ENCODE data around the gene RPS8.

Gene RPS8

GRCh38 chr1:44805311-44806024 is 30.1 kb downstream of the RPS8 start:
- TF ChIP-seq CTCF (IDR thresholded peaks at IDR 0.05) = no peak

- no peak for TF ChIP-seq CTCF (IDR thresholded peaks at IDR 0.05)
Measured at GRCh38 chr1:44806025-44806703, 30.8 kb downstream of the RPS8 start.

GRCh38 chr1:44806704-44807363 is 31.5 kb downstream of the RPS8 start, which contains the start of gene DYNLT4:
DYNLT4 (minus strand) TSS chr1:44807351; CDS start chr1:44806668, 683 bp downstream.
- TF ChIP-seq CTCF (IDR thresholded peaks at IDR 0.05) = no peak

GRCh38 chr1:44807364-44808062 is 32.2 kb downstream of the RPS8 start:
- TF ChIP-seq CTCF (IDR thresholded peaks at IDR 0.05) = no peak

GRCh38 chr1:44808063-44808937 is 33.0 kb downstream of the RPS8 start, which contains the start of gene BTBD19:
BTBD19 (plus strand) TSS chr1:44808523; CDS start chr1:44808821, 298 bp downstream.
- no peak for TF ChIP-seq CTCF (IDR thresholded peaks at IDR 0.05)

- no peak for TF ChIP-seq CTCF (IDR thresholded peaks at IDR 0.05)
Measured at GRCh38 chr1:44808938-44809917, 33.9 kb downstream of the RPS8 start.
